ENCODE results near the gene TERB1.

Gene TERB1

GRCh38 chr16:66717112-66717675 is 84.2 kb downstream of the TERB1 start:
- DNase-seq (ENCODE audit: low read depth): no peak
- H3K4me3 ChIP-seq (ENCODE audit: control insufficient read depth, low read depth, low read length): no peak overlapping the region
- peak; percentile 32 for TF ChIP-seq CTCF (IDR thresholded peaks at IDR 0.05; ENCODE audit: control insufficient read depth, insufficient read depth, low read depth, low read length, missing control alignments)

- DNase-seq (ENCODE audit: low read depth): no peak
- no peak for TF ChIP-seq CTCF (IDR thresholded peaks at IDR 0.05; ENCODE audit: control insufficient read depth, insufficient read depth, low read depth, low read length, missing control alignments)
- no peak overlapping the region for H3K4me3 ChIP-seq (ENCODE audit: control insufficient read depth, low read depth, low read length)
Measured at GRCh38 chr16:66714654-66715307, 86.6 kb downstream of the TERB1 start.

- TF ChIP-seq CTCF (IDR thresholded peaks at IDR 0.05; ENCODE audit: control insufficient read depth, insufficient read depth, low read depth, low read length, missing control alignments): no peak
- H3K4me3 ChIP-seq (ENCODE audit: control insufficient read depth, low read depth, low read length): no peak overlapping the region
- no peak for DNase-seq (ENCODE audit: low read depth)
Measured at GRCh38 chr16:66714062-66714461, 87.3 kb downstream of the TERB1 start.

GRCh38 chr16:66713076-66713475 is 88.3 kb downstream of the TERB1 start:
- TF ChIP-seq CTCF (IDR thresholded peaks at IDR 0.05; ENCODE audit: control insufficient read depth, insufficient read depth, low read depth, low read length, missing control alignments): no peak
- no peak for DNase-seq (ENCODE audit: low read depth)
- H3K4me3 ChIP-seq (ENCODE audit: control insufficient read depth, low read depth, low read length): no peak overlapping the region

- DNase-seq (ENCODE audit: low read depth): no peak
- no peak overlapping the region for H3K4me3 ChIP-seq (ENCODE audit: control insufficient read depth, low read depth, low read length)
- no peak for TF ChIP-seq CTCF (IDR thresholded peaks at IDR 0.05; ENCODE audit: control insufficient read depth, insufficient read depth, low read depth, low read length, missing control alignments)
Measured at GRCh38 chr16:66712512-66712911, 88.9 kb downstream of the TERB1 start.

GRCh38 chr16:66711581-66711980 is 89.8 kb downstream of the TERB1 start:
- DNase-seq (ENCODE audit: low read depth): no peak
- no peak for TF ChIP-seq CTCF (IDR thresholded peaks at IDR 0.05; ENCODE audit: control insufficient read depth, insufficient read depth, low read depth, low read length, missing control alignments)
- H3K4me3 ChIP-seq (ENCODE audit: control insufficient read depth, low read depth, low read length): no peak overlapping the region

All from AG09309 (cell line).